ENCODE results near the gene SPEM3. TPM values are rescaled to one million over a fixed set of nuclear protein-coding genes. Genes with fewer than 3 reads are reported as not detected.
A peak's percentile ranks its signal among the peaks of the same experiment; 100 is the strongest.

Gene SPEM3
- total and polyA plus RNA-seq, 2 donors (not counting 3 experiments of a cell fraction or from before 2014, with no cell fraction given): not detected

- no peak overlapping the region for H2AFZ ChIP-seq (ENCODE audit: low read depth, low read length)
- no peaks in the 10 kb centered on the region for H3K9me3 ChIP-seq (replicated peaks; ENCODE audit: control insufficient read depth, insufficient read depth, low read length)
- ChIA-PET POLR2A (interaction anchor here (0.8 to 1.7 kb wide), 4 partner anchors 8 to 47 kb away, joined by 3 to 8 read pairs (median 5); partner anchors contain the start of genes POLR2A and TMEM256), CTCF (interaction anchor here (0.9 to 4.4 kb wide), 35 partner anchors 8 to 392 kb away, joined by 3 to 70 read pairs (median 7); partner anchors contain the start of genes CHRNB1, MPDU1, NLGN2 and PLSCR3)
- H3K4me2 ChIP-seq (ENCODE audit: insufficient read depth, low read length): peak overlapping the region; percentile 44
- no peak for FAIRE-seq
- DNase-seq (ENCODE audit: low read depth, low spot score): no peak
- dilution Hi-C loops (cut with MboI; ENCODE audit: extremely low pct_ligation_motif_present, low sequenced_read_pairs): no loop called here
- TF ChIP-seq GATA2 (IDR thresholded peaks at IDR 0.05; ENCODE audit: insufficient read depth, insufficient read length, low read depth, low read length) (no peak), MAX (IDR thresholded peaks at IDR 0.05; ENCODE audit: insufficient read depth, insufficient read length) (no peak), MYC (IDR thresholded peaks at IDR 0.05; ENCODE audit: low read depth, low read length) (no peak), EZH2 (IDR thresholded peaks at IDR 0.05; ENCODE audit: borderline replicate concordance, low read depth, low read length, severe bottlenecking) (no peak), POLR2AphosphoS5 (IDR thresholded peaks at IDR 0.05; ENCODE audit: insufficient read depth, low read depth, low read length) (no peak), JUN (IDR thresholded peaks at IDR 0.05; ENCODE audit: borderline replicate concordance, insufficient read depth, insufficient read length, low read depth) (no peak), POLR2A (IDR thresholded peaks at IDR 0.05; ENCODE audit: low read depth, low read length) (no peak), CTCF (IDR thresholded peaks at IDR 0.05; ENCODE audit: extremely low read depth in 1 of 2, insufficient read depth in 1 of 2, low read depth in 1 of 2, low read length in 2 of 2) (no peak), FOS (IDR thresholded peaks at IDR 0.05; ENCODE audit: borderline replicate concordance, insufficient read depth, low read length) (no peak)
- no peaks in the 10 kb centered on the region for H3K9me1 ChIP-seq (replicated peaks; ENCODE audit: control insufficient read depth, extremely low read depth, insufficient read depth, low read length)
- no peaks in the 10 kb centered on the region for H4K20me1 ChIP-seq (replicated peaks; ENCODE audit: control insufficient read depth, extremely low read depth, insufficient read depth, low read length)
- H3K4me3 ChIP-seq (replicated peaks in 1 of 3; ENCODE audit: insufficient read depth in 1 of 3, low read depth in 1 of 3, low read length in 3 of 3): no peak overlapping the region
- peaks cover 23% of the 10 kb centered on the region for H3K4me1 ChIP-seq (ENCODE audit: control insufficient read depth, extremely low read depth, insufficient read depth, low read length)
- no peaks in the 10 kb centered on the region for H3K79me2 ChIP-seq (ENCODE audit: control insufficient read depth, insufficient read depth, low read length)
- H3K27ac ChIP-seq (ENCODE audit: insufficient read depth, low read depth, low read length): no peak overlapping the region
- H3K36me3 ChIP-seq (ENCODE audit: control insufficient read depth in 2 of 2, extremely low read depth in 1 of 2, insufficient read depth in 2 of 2, low read length in 2 of 2): no peaks in the 10 kb centered on the region
- peaks cover 20 to 28% of the 10 kb centered on the region in 2 experiments for H3K27me3 ChIP-seq (ENCODE audit: control insufficient read depth in 2 of 2, insufficient read depth in 2 of 2, low read length in 2 of 2)
- no peak overlapping the region for H3K9ac ChIP-seq (replicated peaks; ENCODE audit: extremely low read depth, insufficient read depth, low read length)
- intact Hi-C loops (cut with micrococcal nuclease): loop anchor here (1.0 to 5.0 kb wide), 5 partner anchors 17 to 250 kb away; partner anchors contain the start of genes CTDNEP1, ELP5, SENP3 and TP53
- BruUV-seq (replicated peaks): no TSS peak
Measured at GRCh38 chr17:7437369-7437863, 8.8 kb downstream of the SPEM3 start.

Measured in endothelial cell of umbilical vein (primary cell).